ENCODE measurements around the gene HDGFL1.

- TF ChIP-seq FOXJ3 (CRISPR knock-in tag; IDR thresholded peaks at IDR 0.05; ENCODE audit: borderline replicate concordance) = no peak
- no peak for TF ChIP-seq CTCF (IDR thresholded peaks at IDR 0.05)
- TF ChIP-seq ATF3 (CRISPR knock-in tag; conservative IDR thresholded peaks at IDR 0.05) = no peak
- TF ChIP-seq HMGA2 (CRISPR knock-in tag; IDR thresholded peaks at IDR 0.05) = no peak
- TF ChIP-seq ZNF416 (CRISPR knock-in tag; IDR thresholded peaks at IDR 0.05) = no peak
- no peak for TF ChIP-seq ZSCAN18 (CRISPR knock-in tag; IDR thresholded peaks at IDR 0.05)
- TF ChIP-seq MAX (CRISPR knock-in tag; IDR thresholded peaks at IDR 0.05) = no peak
- TF ChIP-seq SMAD3 (CRISPR knock-in tag; IDR thresholded peaks at IDR 0.05; ENCODE audit: borderline replicate concordance) = no peak
- TF ChIP-seq IRF1 (CRISPR knock-in tag; IDR thresholded peaks at IDR 0.05) = no peak
- no peak for TF ChIP-seq USF2 (CRISPR knock-in tag; IDR thresholded peaks at IDR 0.05)
- no peak for TF ChIP-seq NFYB (CRISPR knock-in tag; conservative IDR thresholded peaks at IDR 0.05; ENCODE audit: low read depth)
- no peak for TF ChIP-seq JUN (CRISPR knock-in tag; IDR thresholded peaks at IDR 0.05)
These were observed 42.9 kb downstream of the HDGFL1 start for GRCh38 chr6:22612236-22612635.
